Activated CD4-positive, alpha-beta T cell treated with anti-CD3 and anti-CD28 coated beads, Interleukin-2, amount 50 U/mL, for 48 hours (primary cell): Measurements from ENCODE around the gene SLC25A11.
A peak's percentile ranks its signal among the peaks of the same experiment; 100 is the strongest.
"Not testable (repeated sequence)": the region's sequence is repeated elsewhere in the genome, so short reads cannot be mapped to it uniquely, and the experiment has no call there.

Experiments
- DNase-seq, 2 experiments: peaks; one replicate each; pipeline ENCODE4 v3.0.0-alpha.2; 2020

SLC25A11 gene

DNA sequence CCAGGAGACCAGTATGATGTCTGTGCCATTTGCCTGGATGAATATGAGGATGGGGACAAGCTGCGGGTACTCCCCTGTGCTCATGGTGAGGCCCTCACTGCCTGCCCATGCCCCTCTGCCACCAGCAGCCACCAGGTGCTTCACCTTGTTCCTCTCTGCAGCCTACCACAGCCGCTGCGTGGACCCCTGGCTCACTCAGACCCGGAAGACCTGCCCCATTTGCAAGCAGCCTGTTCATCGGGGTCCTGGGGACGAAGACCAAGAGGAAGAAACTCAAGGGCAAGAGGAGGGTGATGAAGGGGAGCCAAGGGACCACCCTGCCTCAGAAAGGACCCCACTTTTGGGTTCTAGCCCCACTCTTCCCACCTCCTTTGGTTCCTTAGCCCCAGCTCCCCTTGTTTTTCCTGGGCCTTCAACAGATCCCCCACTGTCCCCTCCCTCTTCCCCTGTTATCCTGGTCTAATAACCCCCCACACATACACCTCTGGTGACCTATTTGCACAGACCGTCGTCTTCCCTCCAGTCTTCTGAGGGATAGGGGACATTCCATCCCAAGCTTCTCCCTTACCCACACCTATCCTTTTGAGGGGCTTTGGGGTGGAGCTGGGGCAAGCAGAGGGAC, 4.8 kb upstream of the SLC25A11 start:
- DNase-seq: peak; percentile 51 to 59

DNA sequence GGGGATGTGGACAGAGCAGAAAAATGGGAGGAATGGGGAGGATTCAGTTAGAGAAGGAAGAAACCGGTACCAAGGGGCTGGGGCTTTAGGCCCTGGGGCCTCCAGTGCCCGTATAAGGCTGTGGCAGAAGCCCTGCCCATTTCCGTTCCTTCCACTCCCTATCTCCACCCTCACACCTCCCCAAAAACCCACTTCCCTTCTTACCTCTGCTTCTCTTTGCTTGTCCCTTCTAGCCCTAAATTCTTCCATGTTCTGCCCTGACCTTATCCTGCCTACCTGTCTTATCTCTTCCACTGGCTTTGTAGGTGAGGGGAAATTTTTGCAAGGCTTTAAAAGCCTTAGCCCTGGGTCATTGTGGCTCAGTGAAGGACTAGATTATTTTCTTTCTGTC, 4.3 kb upstream of the SLC25A11 start:
- peak; percentile 61 to 71 for DNase-seq

DNA sequence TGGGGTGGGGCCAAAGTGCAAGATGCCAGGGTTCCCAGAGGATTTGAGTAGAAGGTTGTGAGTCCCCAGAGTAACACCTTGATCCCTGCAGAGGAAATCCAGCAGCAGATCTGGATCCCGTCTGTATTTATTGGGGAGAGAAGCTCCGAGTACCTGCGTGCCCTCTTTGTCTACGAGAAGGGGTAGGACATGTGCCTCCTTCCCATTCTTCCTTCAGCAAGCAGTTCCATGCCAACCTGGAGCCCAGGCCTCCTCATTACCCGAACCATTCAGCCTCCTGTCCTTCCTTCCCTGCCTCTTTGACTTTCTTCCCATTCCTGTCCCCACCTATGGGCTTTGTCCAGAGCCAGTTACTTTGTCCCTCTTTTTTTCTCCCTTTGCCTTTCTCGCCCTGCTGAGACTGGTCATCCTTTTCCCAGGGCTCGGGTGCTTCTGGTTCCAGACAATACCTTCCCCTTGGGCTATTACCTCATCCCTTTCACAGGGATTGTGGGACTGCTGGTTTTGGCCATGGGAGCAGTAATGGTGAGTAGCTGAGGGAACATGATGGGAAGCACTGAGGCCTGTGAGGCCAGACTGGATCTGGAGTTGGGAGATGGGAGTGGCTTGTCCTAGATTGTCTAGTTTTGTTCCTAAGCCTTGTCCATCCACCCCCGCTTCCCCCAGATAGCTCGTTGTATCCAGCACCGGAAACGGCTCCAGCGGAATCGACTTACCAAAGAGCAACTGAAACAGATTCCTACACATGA, 3.1 kb upstream of the SLC25A11 start:
- no peak for DNase-seq

DNA sequence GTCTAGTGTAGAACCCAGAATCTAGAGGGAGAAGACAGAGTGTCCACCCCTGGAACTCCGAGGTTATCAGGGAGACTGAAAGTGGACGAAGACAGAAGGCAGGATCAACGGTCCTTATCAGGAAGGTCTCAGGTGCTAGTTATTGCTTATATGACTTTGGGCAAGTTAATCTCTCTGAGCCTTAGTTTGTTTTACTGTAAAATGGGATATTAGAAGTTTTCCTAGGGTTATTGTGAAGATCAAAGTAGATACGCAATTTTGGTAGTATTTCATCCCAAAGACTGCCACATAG, 1.4 kb upstream of the SLC25A11 start:
- no peak for DNase-seq

DNA sequence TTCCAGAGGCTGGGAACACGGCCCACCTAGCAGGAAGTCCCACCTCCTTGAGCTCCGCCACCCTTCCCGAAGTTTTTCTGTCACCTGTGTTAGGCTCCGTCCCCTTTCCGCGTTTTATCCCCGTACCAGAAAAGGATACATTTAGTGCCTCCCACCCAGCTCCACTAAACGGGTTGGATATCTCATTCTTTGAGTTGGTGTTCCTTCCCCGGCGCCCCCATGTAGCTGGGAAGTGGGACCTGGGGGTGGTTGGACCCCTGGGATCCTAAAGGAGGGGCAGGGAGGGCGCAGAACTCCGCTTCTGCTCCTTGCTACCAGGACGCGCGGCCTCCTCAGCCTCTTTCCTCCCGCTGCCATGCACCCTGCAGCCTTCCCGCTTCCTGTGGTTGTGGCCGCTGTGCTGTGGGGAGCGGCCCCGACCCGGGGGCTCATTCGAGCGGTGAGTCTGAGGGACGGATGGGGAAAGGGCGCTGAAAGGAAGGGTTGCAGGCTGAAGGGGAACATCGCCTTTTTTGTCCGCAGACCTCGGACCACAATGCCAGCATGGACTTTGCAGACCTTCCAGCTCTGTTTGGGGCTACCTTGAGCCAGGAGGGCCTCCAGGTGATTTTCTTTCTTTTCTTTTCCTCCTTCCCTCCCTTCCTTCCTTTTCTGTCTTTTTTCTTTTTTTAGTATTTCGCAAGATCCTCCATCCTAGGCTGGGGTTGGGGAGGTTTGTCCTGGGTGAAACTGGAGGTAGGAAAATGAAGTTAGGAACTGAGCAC, 891 bp upstream of the SLC25A11 start:
- peak; percentile 55 to 61 for DNase-seq

DNA sequence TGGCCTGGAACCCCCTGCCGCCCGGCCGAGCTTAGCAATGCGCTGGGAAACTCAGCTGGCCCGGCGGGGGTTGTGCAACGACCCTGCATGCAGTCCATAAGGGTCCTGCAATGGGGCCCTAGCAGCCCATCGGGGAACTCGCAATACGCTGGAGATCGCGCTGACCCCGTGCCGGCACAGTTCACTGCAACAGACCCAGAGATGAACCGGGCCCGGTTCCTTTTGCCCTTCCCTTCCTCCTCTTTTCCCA, 375 bp downstream of the SLC25A11 start:
- DNase-seq: no peak

DNA sequence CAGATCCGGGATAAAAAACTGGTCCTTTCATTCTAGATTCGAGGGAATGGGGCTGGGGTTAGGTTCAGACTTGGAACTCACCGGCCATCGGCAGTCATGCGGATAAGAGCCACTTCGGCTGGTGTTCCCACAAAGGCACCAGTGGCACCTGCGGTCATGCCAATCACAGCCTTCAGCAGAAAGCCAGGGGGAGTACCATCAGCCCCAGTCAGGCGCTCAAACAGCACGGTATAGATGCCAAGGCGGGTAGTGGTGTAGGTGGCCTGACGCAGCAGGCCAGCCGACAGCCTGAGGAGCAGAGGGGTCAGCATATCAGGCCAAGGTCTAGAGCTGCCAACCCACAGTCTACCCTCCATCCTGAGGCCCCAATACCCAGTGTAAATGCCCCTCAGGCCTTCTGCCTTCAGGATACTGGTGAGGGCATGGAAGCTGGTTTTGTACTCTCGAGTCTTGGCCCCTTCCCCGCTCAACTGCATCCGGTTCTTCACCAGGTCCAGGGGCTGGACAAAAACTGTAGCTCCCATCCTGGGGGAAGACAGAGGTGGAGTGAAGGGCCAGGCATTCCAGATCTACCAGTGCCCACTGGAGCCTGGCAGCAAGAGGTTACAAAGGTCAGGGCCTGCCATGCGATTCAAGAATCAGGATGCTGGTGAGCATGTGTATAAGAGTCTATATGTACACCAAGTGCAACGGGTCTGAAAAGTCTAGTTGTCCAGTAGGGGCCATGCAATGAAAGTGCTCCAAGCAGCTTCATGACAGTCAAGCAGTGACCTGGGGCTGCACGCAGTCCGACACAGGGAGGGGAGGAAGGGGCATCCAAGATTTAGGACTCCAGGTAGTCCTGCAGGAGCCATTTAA, 929 bp downstream of the SLC25A11 start:
- no peak for DNase-seq

DNA sequence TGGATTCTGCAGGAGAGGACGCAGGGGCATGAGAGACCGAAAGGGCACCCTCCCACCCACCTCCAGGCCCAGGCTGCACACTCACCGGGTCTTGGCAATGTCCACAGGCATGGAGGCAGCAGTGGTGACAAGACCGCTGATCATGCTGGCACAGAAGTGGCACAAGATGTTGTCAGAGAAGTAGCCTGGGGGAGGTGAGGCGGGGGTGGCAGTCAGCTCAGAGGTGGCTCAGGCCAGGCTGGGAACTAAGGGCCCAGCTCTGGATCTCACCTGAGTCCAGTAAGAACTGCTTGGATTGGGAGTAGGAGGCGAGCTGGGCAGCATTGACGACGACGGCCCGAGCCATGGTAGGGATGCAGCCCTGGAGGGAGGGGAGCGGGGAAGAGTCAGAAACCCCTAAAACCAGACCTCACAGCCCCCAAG, 1.8 kb downstream of the SLC25A11 start:
- DNase-seq: no peak

DNA sequence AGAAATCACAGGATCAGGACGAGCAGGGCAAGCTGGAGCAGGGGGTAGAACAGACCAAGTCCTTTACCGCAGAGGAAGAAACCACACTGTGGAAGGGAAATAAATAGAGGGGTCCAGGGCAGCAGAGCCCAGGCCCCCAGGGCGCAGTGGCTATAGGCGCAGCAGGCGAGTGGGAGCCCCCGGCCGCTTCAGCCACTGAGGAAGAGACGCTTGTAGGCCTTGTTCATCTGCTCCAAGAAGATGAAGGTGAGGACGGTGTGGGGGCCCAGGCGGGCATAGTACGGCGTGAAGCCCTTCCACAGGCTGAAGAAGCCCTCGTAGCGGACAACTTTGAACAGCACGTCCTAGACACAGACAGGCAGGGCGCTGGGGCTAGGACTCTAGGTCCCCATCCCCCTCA, 2.3 kb downstream of the SLC25A11 start:
- no peak for DNase-seq

DNA sequence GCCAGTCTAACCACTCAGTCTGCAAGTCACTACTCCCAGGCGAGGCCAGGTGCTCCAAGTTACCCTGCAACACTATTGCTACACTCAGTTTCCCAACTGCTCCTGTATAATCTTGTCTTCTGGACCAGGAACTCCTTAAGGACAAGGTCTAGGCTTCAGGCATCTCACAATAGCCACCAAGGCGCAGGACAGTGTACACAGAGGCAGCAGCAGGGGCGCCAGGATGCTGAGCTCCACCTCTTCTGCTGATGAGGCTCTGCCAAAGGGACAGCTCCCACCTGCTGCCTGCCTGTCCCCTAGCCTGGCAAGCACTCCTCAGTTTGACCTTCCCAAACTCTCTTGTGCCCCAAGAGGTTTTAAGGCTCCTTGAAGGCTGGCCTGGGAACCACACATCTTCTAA, 3.4 kb downstream of the SLC25A11 start:
- no peak for DNase-seq

DNA sequence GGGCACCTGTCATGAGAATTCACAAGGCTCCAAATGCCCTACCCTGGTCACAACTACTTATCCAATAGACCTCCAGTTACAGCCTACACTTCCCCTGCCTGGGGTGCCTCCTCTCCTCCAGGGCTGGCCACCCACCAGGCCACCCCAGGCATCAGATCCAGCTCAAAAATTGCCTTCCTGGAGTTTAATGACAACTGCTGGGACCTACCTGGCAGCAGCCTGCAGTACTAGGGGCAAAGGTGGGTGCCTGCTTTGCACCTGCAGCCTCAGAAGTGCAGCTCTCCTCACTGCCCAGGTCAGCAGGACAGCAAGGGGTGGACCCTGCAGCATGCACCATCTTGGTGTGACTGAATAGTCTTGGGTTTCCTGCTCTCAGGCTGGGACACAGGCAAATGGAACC, 4.2 kb downstream of the SLC25A11 start:
- no peak for DNase-seq

DNA sequence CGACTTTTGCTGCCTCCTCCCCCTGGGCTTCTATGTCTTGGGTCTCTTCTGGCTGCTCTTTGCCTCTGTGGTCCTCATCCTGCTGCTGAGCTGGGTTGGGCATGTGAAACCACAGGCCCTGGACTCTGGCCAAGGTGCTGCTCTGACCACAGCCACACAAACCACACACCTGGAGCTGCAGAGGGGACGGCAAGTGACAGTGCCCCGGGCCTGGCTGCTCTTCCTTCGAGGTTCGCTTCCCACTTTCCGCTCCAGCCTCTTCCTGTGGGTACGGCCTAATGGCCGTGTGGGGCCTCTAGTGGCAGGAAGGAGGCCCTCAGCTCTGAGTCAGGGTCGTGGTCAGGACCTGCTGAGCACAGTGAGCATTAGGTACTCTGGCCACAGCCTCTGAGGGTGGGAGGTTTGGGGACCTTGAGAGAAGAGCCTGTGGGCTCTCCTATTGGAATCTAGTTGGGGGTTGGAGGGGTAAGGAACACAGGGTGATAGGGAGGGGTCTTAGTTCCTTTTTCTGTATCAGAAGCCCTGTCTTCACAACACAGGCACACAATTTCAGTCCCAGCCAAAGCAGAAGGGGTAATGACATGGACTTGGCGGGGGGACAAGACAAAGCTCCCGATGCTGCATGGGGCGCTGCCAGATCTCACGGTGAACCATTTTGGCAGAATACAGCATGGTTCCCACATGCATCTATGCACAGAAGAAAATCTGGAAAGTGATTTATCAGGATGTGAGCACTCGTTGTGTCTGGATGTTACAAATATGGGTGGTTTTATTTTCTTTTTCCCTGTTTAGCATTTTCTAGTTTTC, 5.5 kb downstream of the SLC25A11 start:
- DNase-seq: peak in 1 of 2 experiments; percentile 29

DNA sequence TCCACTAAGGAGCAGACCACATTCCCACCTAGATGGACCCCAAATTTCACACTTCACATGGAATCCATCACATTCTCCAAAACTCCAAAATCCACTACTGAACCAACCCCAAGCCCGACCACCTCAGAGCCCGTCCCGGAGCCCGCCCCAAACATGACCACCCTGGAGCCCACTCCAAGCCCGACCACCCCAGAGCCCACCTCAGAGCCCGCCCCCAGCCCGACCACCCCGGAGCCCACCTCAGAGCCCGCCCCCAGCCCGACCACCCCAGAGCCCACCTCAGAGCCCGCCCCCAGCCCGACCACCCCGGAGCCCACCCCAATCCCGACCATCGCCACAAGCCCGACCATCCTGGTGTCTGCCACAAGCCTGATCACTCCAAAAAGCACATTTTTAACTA, 6.2 kb downstream of the SLC25A11 start:
- no peak for DNase-seq

DNA sequence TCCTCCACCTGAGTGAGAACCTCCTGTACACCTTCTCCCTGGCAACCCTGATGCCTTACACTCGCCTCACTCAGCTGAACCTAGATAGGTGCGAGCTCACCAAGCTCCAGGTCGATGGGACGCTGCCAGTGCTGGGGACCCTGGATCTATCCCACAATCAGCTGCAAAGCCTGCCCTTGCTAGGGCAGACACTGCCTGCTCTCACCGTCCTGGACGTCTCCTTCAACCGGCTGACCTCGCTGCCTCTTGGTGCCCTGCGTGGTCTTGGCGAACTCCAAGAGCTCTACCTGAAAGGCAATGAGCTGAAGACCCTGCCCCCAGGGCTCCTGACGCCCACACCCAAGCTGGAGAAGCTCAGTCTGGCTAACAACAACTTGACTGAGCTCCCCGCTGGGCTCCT, 7.1 kb downstream of the SLC25A11 start:
- DNase-seq: no peak

DNA sequence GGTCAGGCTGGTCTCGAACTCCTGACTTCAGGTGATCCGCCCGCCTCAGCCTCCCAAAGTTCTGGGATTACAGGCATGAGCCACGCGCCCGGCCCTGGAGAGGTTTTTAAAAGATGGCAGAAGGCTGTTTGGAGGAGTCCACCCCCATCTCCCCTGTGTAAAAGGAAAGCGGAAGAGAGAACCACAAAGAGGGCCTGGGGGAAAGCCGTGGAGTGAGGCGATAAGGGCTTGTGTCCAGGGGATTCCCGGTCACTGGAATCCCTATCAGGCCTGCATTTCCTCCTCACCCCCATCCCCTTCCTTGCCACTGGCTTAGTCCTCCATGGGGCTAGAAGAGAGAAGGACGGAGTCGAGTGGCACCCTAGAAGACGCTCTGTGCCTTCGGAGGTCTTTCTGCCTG, 7.9 kb downstream of the SLC25A11 start, which contains the start of gene GP1BA:
Gene GP1BA (plus strand): TSS at position 315 of the 400 bp plus-strand sequence. CDS start 328 bp downstream, outside the sequence.
- DNase-seq: no peak

DNA sequence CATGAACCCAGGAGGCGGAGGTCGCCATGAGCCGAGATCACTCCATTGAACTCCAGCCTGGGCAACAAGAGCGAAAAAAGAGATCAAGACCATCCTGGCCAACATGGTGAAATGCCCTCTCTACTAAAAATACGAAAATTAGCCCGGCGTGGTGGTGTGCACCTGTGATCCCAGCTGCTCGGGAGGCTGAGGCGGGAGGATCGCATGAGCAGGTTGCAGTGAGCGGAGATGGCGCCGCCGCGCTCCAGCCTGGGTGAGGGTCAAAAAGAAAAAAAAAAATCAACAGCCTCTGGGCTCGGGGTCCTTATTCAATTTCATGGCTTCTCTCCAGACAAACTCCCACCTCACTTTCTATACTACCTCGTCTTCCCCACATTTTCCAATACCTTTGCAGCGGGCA, 11.0 kb downstream of the SLC25A11 start:
- DNase-seq: no peak

DNA sequence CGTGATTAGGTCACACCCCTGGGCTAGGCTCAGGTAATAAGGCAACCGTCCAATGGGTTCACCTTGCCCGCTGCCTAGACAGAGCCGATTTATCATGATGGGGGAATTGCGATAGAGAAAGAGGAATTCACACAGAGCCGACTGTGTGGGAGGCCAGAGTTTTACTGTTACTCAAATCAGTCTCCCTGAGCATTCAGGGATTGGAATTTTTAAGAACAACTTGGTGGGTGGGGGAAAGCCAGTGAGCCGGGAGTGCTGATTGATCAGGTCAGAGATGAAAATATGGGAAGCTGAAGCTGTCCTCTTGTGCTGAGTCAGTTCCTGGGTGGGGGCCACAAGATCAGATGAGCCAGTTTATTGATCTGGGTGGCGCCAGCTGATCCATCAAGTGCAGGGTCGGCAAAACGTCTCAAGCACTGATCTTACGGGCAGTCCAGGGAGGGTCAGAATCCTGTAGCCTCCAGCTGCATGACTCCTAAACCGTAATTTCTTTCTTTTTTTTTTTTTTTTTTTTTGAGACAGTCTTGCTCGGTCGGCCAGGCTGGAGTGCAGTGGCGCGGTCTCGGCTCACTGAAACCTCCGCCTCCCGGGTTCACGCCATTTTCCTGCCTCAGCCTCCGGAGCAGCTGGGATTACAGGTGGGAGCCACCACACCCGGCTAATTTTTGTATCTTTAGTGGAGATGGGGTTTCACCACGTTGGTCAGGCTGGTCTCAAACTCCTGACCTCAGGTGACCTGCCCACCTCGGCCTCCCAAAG, 13.1 kb downstream of the SLC25A11 start:
- peak in 1 of 2 experiments; percentile 22 for DNase-seq

DNA sequence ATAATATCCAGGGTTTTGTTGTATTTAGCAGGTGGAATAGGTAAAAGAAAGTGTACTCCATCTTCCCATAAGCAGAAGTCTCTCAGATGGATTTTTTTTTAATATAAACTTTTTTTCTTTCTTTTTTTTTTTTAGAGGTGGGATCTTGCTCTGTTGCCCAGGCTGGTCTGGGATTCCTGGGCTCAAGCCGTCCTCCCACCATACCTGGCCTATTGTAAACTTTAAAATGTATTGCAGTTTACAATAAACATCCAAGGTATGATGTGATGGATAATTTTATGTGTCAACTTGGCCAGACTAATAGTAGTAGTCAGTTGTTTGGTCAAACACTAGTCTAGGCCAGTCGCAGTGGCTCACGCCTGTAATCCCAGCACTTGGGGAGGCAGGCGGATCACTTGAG, 18.5 kb downstream of the SLC25A11 start:
- DNase-seq: no peak

DNA sequence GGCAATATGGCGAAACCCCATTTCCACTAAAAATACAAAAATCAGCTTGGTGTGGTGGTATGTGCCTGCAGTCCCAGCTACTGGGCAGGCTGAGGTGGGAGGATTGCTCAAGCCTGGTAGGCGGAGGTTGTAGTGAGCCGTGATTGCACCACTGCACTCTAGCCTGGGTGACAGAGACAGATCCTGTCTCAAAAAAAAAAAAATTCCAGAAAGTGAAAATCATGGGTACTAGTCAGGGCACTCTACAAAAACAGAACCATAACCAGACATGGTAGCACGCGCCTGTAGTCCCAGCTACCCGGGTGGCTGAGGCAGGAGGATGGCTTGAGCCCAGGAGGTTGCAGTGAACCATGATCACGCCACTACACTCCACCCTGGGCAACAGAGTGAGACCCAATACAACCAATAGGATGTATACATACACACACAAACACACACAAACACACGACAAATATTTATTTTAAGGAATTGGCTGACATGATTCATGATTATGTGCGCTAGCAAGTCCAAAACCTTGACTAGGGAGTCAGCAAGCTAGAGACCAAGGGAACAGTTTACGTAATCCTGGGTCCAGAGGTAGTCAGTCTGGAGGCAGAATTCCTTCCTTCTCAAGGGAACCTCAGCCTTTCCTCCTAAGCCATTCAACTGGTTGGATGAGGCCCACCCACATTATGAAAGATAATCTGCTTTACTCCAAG, 19.3 kb downstream of the SLC25A11 start:
- DNase-seq: no peak

DNA sequence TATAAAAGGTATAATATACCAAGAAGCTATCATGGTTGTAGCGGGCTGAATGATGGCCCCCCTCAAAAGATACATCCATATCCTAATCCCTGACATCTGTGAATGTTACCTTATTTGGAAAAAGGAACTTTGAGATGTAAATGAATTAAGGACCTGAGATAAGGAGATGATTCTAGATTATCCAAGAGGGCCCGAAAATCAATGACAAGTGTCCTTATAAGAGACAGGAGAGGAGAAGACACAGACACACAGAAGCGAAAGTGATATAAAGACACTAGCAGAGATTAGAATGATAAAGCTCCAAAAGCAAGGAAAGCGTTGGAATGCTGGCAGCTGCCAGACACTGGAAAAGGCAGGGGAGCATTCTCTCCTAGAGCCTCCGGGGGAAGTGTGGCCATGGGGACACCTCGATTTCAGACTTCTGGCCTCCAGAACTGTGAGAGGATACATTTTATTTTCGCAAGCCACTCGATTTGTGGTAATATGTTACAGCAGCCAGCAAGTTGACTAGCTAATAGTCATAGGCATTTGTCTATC, 20.3 kb downstream of the SLC25A11 start:
- no peak for DNase-seq

DNA sequence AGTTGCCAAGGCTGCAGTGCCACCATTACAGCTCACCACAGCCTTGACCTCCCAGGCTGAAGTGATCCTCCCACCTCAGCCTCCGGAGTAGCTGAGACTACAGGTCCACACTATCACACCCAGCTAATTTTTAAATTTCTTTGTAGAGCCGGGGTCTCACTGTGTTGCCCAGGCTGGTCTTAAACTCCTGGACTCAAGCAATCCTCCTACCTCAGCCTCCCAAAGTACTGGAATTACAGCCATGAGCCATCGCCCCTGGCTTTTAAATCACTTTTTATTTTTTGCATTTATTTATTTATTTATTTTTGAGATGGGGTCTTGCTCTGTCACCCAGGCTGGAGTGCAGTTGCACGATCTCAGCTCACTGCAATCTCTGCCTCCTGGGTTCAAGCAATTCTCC, 25.3 kb downstream of the SLC25A11 start:
- not testable (repeated sequence) for DNase-seq
